GM18909 (cell line): Measurements from ENCODE around the gene SKIC8.
A peak's percentile ranks its signal among the peaks of the same experiment; 100 is the strongest.

Source experiments
- ATAC-seq: cut with Tn5 transposase; IDR thresholded peaks from one replicate; pipeline ENCODE4 v1.9.1; 2021; ENCODE audit warnings: mild to moderate bottlenecking; ENCODE audit not compliant: unreplicated experiment, poor library complexity

The SKIC8 gene

DNA sequence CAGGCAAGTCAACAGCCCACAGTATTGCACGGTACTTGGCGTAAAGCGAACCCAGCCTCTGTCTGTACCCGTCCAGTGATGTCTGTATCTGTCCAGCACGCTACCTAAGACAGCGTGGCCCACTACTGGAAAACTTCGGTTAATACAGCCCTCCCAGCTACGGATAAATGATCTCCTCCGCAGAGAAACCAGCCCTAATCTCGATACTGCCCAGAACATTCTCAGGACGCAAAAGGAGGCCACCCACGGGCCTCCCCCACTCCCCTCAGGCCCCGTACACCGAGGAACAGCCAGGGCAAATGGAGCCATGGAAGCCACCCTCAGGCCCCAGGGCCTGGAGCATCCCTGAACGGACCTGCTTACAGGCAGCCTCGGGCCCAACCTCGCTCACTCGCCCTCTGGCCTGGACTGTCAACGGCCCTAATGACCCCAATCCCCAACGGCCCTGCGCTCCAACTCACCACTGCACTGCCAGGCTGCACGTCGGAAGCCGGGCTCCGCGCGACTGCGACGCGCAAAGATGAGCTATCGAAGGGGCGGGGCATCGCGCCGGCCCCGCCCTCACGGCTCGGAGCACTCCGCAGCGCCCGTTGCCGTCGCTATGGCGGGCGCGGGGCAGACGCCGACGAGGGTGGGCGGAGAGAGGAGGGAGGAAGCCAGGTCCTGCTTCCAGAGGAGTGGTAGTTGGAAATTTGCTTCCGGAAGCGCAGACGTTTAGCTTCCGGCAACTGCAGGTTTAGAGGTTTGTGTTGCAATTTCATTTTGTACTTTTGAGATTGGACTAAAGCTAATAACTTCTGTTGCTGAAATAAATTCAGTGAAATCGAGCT, at the start of gene SKIC8:
SKIC8 (minus strand) TSS at position 509 of the 830 bp plus-strand sequence. CDS start 3,923 bp downstream, outside the sequence.
- ATAC-seq: peak; percentile 90

DNA sequence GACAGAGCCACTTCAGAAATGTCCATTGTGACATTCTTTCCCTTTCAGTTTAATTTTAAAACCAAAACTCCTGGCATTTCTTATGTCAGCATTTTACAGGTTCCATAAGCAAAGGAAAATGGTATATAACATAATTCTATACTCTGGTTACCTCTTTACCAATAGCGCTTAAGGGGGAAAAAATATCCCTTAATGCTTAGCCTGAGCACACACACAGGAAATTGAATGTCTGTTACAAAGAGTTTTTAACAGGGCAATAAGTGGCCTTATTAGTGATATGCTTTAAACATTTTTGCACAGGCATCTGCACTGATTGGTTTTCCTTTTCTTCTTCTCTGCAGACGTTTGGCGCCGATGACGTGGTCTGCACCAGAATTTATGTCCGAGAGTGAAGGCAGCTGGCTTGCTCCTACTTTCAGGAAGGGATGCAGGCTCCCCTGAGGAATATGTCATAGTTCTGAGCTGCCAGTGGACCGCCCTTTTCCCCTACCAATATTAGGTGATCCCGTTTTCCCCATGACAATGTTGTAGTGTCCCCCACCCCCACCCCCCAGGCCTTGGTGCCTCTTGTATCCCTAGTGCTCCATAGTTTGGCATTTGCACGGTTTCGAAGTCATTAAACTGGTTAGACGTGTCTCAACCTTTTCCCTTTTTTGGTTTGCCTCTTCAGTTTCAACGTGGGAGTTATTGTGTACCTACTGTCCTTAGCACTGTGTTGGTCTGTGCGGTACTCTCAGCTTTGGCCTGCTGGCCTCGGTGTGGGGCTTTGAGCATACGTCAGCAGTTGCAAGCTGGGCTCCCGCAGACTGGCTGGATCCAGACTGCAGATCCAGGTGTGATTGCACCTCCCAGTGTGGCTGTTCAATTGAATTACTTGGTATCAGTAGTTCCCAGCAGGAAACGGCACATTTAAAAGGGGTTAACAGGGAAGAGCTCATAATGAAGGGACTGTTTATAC, 48.5 kb upstream of the SKIC8 start:
- no peak for ATAC-seq

DNA sequence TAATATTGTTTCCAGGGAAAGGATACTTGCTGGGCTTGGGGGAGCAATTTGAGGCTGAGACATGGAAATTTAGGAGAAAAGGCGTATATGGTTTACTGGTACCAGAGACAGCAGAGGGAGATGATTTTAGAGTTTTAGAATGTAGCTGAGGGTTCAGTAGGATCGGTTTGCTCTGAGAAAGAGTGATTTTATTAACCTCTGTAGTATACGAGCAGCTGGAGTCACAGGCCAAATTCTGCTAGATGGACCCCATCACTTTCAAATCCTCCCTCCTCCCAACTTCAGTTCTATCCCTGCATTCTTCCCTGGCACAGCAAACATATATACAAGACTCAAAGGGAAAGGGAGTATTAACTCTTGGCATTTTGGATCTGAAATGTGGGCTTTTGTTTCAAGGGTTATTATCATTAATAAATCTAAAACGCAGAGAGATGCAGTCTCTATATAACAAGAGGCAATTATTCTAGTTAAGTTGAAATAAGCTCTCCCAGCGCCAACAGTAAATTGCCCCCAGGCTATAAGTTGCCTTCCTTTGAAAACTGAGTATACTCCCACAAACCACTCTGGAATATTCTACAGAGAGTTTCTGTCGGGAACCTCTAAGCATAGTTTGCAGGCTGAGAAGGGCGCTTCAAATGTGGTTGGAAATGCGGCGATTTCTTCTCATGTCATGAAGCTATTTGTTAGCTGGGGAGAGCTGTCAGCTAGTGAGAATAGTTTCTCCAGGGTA, 46.2 kb upstream of the SKIC8 start:
- no peak for ATAC-seq

DNA sequence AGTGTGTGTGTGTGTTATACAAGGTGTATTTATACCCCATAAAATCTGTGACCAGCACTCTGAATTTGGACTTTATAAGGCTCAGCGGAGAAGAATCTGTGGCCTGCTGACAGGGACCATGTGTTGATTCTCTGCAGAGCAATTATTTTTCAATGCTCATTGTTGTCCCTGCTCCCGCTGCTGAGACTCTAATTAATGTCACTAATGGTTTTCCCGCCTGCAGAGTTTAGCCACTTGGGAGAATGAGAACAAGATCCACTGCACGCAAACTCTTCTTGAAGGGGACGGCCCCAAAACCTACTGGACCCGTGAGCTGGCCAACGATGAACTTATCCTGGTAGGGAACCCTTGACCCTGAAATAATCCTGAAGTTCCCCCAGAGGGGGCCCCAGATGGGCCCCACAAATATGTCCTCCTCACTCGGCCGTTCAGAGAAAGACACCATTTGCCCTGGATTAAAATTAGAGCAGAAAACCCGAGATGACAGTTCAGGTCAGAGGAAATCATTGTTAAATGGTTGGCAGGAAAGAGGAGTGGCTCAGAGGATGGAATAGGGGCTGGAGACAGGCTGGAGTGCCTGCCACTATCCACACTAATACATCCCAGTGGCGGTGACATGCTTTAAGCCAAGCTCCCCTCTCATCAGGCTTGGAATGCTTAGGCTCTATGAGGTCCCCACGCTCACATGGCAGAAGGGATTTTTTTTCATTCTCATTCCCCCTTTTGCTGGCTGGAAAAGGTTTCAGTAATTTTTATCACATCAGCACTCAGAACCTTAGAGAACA, 44.1 kb upstream of the SKIC8 start:
- ATAC-seq: no peak

DNA sequence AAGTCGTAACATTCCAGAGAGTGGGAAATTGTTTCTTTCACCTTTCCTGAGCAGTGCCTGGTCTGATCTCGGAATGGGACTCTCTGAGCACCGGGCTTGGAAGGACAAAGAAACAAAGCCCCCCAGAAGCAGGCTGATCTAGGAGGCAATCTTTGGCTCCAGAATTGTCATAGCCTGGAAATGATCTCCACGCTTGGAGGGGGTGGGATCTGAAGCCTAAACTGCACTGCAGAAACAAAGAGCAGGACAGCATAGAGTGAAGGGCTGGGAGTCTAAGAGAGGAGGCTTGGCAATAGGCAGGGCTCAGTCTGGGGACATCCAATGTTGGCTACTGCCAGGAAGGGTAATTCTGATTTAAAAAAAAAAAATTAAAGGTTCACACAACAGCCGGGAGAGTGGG, 42.6 kb upstream of the SKIC8 start:
- ATAC-seq: no peak

DNA sequence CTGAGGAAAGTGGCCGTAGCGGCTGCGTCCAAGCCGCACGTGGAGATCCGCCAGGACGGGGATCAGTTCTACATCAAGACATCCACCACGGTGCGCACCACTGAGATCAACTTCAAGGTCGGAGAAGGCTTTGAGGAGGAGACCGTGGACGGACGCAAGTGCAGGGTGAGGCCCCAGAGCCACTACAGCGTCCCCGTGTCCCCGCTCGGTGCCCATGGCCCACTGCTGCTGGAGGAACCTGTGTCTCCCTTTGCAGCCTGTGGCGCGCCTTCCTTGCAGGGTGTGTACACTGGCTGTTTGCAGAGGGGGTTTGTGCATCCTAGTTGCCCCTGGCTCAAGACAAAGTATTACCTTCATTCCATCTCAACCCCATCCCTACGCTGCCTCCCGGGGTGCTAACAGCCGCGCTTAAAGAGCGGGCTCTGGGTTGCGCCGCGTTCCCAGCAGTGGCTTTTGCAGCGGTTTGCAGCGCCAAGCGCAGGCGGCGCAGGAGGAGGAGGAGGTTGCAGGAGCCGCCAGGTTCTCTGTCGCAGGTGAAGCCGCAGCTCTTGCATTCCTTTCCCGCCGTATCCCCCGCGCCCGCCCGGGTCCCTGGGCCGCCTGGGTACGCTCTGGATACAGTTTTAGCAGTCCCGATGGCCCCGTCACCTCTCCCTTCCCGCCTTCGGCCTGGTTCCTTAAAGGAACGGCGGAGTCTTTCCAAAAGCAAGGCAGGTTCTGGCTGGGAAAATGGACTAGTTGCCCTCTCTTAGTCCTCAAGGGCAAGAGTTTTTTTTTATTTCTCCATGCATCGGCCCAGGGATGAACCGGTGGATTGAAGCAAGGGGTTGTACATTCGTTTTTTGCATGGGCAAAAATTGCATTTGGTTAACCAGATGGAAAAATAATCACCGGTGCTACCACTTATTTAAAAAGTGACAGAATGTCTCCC, 41.9 kb upstream of the SKIC8 start:
- ATAC-seq: no peak

DNA sequence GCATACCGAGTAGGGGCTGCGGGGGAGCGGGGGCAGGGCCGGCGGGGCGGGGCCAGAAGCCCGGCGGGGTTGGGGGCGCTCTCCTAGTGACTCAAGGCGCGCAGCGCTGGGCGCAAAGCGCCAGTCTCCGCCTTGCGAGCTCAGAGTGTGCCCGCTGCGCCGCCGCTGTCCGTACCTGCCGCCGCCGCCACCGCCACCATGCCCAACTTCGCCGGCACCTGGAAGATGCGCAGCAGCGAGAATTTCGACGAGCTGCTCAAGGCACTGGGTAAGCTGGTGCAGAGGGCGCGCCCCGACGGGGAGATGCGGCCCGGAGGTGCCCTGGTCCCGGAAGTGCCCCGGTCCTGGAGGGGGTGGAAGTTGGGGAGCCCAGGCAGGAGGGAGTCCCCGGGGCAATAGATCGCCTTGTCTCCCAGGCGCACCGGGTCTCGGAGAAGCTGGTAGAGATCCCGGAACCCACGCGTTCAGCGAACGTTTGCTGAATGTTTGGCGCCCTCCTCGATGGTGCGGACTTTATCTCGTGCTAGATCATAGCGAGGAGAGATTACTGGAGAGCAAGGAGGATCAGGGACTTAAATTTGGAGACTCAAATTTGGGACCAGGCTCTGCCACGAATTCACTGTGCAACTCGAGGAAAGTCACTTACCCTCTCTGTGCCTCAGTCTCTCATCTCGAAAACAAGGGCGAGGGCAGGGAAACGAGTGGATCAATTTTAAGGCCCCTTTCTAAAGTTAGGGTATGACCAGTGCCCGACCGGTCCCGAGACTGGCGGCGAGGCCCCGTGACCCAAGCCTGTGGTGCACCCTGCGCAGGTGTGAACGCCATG, 41.0 kb upstream of the SKIC8 start, which contains the start of gene CRABP1:
CRABP1 (plus strand) TSS at position 123 of the 826 bp plus-strand sequence; CDS start at position 199, 76 bp downstream.
- ATAC-seq: no peak

DNA sequence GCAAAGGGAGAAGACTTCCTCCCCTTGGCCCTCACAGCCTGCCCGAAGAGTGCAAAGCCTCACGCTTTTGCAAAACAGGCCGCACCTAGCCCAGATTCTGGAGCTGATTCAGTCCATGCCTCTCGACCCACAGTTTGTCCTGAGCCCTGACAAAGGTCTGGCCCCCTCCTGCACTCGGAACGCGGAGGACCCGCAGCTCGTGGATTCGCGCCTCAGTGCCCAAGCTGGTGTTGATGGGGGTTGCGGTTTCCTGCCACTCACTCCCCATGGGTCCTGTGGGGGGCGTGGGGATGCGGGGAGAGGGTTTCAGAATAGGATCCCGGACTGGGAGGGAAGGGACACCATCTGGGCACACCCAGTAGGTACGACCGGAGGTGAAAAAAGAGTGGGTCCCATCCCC, 40.1 kb upstream of the SKIC8 start:
- no peak for ATAC-seq

DNA sequence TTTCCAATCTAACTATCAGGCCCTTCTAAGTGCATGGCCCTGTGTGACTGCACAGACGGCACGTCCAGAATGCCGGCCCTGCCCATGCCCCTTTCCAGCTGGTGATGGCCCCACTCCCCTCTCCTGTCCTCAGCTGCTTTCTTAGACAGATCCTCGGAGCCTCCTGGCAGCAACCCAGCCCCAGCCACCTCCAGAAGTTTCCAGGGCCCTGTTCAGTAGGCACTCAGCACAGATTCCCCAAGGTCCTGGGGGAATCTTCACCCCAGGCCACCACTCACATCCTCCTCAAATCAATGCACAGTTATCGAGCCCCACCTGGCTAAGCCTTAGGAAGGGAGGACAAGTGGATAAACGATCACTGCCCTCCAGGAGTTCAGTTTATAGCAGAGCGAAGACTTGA, 39.4 kb upstream of the SKIC8 start:
- ATAC-seq: no peak

DNA sequence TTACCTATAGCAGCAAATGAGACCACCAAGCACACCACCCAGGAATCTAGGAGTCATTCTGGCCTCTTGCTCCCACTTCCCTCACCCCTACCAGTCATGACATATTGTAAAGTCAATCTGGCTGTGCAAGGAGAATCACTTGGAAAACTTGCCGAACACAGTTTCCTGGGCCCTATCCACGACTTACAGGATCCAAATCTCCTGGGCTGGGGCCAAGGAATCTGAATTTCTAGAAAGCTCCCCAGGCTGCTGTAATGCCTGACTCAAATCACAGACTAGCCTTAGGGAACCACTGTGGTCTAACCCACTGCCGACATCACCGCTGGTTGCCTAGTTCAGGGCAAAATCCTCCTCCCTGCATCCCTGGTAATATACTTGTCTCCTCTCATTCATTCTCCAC, 36.6 kb upstream of the SKIC8 start:
- ATAC-seq: no peak

DNA sequence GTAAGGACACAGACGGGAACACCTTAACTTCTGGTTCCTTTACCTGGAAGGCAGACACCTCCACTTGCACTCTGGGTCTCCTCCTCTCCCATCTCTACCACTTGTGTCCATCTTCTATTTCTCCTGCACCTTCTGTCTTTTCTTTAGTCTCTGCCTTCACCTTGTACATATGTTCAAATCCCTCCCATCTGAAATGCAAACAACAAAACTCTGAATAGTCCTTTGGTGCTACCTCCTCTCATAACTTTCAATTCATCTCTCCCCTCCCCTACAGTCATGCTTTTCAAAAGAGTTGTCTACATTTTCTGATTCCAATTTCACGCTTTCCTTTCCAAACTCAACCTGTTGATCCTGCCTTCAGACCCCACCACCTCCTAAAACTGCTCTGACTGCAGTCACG, 35.4 kb upstream of the SKIC8 start:
- no peak for ATAC-seq

DNA sequence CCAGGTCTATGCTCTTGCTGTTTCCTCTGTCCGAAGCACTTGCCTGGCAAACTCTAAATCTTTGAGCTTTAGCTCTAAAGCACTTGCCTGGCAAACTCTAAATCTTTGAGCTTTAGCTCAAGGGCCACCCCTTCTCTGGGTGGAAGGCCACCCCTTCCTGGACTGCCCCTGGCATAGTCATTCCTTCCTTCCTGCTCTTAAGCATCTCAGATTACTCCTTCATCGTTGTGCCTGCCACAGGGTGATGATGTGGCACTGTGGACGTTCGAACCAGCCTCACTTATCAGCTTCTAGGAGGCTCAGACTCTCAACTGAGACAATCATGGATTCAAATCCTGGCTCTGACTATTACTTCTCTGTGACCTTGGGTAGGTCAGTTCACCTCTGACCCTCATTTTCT, 30.2 kb upstream of the SKIC8 start:
- no peak for ATAC-seq

DNA sequence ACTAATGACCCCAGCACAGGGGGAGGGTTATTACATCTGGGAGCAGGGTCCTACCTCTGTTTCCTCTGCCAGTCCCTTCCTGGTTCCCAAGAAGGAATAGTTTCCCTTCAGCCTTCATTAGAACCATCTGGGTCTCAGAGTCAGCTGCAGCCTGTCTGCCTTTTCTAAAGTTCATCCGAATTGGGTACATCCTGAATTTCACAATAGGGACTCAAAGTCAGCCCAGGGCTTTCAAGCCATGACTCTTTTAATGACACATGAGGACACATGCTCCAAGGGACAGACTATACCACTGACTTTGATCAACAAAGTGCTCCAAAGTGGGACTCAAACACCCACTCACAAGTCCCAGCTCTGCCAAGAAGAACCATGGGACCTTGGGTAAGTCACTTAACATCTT, 28.1 kb upstream of the SKIC8 start:
- no peak for ATAC-seq

DNA sequence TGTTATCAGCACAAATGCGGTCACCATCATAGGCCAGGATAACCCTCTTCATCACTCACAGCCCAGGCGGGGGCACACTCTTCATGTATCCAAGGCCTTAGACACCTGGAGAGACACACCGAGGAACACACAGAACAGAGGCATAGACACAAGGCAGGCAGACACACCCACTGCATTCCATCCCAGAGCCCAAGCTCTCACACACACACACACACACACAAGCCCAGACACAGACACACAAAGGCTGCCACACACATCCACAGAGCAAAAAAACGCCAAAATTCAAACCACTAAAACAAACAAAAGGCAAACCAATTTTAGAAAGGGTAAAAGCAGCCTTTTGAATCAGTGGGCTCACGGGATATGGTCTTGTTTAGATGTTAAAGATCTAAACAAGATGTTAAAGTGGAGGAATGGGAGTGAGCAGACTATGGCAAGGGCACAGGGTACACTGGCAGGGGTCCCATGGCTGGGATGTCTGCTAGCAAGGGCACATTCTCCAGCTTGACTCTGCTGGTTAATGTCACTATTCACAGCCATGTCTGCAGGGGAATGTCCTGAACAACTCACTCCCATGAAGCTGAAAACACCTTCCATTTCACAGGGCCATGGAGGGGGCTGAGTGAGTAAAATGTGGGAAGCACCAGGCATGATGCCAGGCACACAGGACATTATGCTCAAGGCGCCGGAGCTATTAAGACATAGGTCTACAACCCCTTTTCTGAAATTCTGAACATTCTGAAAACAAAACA, 25.9 kb upstream of the SKIC8 start:
- ATAC-seq: no peak

DNA sequence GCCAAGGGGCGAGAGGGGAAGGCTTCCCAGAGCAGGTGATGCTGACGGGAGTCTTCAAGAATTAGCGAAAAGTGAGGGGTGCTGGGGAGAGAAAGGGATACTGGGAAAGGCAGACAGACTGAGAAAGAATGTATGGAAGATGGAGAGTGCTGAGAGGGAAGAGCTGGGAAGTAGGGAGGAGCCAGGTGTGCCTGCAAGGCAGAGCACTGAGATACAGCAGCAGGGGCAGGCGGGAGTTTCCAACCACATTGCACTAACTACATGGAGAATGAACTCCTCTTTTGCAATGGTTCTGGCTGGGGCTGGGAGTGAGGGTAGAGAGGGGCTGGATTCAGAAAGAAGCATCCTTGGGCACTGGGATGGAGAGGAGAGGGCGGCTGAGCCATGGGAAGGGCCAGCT, 24.7 kb upstream of the SKIC8 start:
- no peak for ATAC-seq

DNA sequence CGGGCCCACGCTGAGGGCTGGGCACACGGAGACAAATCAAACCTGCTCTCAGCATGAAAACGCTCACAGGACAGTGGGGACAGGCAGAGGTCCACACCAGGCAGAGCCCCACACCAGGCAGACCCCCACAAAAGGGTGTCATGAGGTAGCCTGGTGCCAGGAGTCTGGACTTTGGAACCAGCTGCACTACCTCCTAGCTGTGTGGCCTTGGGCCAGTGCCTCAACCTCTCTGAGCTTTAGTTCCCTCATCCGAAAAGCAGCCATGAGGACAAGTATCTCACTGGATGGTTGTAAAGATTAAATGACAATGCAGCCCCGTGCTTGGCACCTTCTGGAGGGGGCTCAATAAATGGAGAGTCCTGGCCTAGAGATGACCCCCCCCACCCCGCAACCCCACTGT, 24.3 kb upstream of the SKIC8 start:
- ATAC-seq: no peak
